Measurements from ENCODE around the gene ADAM23.
A peak's percentile ranks its signal among the peaks of the same experiment; 100 is the strongest.
"Not testable (repeated sequence)": the region's sequence is repeated elsewhere in the genome, so short reads cannot be mapped to it uniquely, and the experiment has no call there.

ADAM23 gene, protein sequence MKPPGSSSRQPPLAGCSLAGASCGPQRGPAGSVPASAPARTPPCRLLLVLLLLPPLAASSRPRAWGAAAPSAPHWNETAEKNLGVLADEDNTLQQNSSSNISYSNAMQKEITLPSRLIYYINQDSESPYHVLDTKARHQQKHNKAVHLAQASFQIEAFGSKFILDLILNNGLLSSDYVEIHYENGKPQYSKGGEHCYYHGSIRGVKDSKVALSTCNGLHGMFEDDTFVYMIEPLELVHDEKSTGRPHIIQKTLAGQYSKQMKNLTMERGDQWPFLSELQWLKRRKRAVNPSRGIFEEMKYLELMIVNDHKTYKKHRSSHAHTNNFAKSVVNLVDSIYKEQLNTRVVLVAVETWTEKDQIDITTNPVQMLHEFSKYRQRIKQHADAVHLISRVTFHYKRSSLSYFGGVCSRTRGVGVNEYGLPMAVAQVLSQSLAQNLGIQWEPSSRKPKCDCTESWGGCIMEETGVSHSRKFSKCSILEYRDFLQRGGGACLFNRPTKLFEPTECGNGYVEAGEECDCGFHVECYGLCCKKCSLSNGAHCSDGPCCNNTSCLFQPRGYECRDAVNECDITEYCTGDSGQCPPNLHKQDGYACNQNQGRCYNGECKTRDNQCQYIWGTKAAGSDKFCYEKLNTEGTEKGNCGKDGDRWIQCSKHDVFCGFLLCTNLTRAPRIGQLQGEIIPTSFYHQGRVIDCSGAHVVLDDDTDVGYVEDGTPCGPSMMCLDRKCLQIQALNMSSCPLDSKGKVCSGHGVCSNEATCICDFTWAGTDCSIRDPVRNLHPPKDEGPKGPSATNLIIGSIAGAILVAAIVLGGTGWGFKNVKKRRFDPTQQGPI

DNA sequence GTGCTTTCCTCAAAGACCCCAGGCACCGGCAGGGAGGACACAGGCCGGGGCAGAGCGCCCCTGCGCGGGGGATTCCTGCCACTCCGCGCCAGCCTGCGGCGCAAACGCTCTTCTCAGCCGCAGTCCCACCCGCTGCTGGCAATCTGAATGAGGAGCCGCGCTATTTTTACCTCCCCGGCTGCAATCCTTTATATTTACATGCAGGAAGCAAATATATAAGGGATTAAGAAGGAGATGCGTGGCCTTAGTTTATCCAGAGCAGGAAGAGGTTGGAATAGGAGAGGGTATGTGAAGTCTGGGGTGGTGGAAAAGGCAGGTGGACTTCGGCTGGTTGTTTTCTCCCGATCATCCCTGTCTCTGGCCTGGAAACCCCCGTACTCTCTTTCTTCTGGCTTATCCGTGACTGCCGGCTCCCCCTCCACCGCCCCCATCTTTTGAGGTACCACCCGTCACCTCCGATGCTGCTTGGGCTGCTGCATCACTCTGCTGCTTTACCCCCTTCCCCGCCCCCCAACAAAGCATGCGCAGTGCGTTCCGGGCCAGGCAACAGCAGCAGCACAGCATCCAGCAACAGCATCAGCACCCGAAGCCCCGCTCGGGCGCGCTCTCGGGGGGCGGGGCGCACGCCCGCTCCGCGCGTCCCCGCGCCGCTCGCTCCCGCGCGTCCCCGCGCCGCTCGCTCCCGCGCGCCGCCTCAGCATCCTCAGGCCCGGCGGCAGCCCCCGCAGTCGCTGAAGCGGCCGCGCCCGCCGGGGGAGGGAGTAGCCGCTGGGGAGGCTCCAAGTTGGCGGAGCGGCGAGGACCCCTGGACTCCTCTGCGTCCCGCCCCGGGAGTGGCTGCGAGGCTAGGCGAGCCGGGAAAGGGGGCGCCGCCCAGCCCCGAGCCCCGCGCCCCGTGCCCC lies at the start of gene ADAM23:
Gene ADAM23, plus strand, starts transcription at position 700 of the 902 bp plus-strand sequence. CDS start 335 bp downstream, outside the sequence.
- DNase-seq = peak; percentile 84

- DNase-seq = no peak
These were observed 47.1 kb upstream of the ADAM23 start for GRCh38 chr2:206396211-206396610.

GRCh38 chr2:206402956-206403569 lies 40.3 kb upstream of the ADAM23 start:
- DNase-seq = not testable (repeated sequence)

GRCh38 chr2:206408323-206409320 lies 34.7 kb upstream of the ADAM23 start:
- DNase-seq = no peak

GRCh38 chr2:206410714-206411113 lies 32.6 kb upstream of the ADAM23 start:
- no peak for DNase-seq

GRCh38 chr2:206415618-206416243 lies 27.6 kb upstream of the ADAM23 start:
- no peak for DNase-seq

GRCh38 chr2:206418968-206419367 lies 24.4 kb upstream of the ADAM23 start:
- DNase-seq = no peak

- no peak for DNase-seq
These were observed 22.6 kb upstream of the ADAM23 start for GRCh38 chr2:206420721-206421120.

DNA sequence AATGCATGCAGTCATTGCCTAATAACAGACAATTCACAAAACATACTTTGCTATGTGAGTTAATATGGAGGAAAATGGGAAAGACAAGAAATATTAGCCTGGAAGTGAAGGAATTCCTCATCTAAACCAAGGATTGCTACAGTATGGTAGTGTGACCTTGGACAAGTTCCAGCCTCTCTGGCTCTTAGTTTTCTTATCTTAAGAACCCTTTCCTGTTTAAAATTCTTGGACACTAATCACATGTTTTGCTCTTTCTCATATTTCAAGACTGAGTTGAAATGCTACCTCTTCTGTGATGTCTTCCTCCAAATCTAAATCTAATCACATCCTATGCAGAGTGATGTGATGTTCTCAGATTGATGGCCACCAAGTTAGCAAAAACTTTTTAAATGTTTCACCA lies 20.8 kb upstream of the ADAM23 start:
- no peak for DNase-seq

DNA sequence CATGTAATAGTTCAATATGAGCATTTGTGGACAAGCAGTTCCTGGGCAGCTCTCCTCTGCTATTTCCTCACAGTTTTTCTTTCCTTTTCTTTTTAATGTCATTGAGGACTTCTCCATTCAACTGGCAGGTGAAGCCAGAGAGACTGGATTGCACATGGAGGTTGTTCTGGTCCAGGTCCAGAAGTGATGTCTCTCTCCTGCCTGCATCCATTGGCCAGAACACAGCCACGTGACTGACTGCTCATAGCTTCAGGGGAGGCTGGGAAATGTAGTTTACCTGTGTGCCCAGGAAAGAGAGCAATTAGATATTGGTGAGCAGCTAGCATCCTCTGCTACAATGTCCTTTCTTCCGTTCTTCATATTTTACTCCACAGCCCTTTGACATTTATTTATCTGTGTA lies 20.2 kb upstream of the ADAM23 start:
- no peak for DNase-seq

DNA sequence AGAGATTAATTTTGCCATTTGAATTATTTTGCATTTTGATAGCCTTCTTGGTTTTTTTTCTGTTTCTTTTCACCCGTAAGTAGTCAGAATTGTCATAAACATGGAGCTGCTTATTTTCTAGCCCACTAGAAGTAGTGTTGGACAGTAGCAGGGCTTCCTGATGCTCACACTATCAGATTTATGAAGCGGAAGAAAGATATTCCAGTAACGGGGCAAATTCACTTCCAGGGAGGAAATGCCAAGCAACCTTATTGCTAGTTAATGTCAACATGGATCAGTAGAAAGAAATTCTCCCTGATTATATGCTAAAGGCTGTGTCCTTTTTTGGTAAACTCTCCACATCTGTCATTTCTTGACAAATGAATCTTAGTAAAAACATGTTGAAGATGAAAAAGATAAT lies 19.2 kb upstream of the ADAM23 start:
- no peak for DNase-seq

GRCh38 chr2:206428783-206429182 lies 14.5 kb upstream of the ADAM23 start:
- DNase-seq = no peak

- no peak for DNase-seq
These were observed 12.9 kb upstream of the ADAM23 start for GRCh38 chr2:206430452-206430851.

DNA sequence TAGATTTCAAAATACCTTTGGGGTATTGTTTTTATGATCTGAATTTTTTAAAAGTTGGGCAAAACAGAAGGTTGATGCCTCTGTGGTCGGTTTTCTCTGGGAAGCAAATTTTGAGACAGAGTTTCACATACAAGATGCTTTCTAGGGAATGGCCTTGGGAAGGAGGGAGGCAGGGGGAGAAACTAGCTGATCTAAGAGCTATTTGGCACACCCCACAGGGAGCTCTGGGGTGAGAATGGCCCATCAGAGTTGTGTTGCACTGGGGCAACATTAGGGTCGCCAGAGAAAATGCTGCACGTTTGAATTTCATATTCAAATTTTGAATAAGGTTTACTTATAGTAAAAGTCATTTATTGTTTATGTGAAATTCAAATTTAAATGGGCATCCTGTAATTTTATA lies 11.9 kb upstream of the ADAM23 start:
- DNase-seq = no peak

DNA sequence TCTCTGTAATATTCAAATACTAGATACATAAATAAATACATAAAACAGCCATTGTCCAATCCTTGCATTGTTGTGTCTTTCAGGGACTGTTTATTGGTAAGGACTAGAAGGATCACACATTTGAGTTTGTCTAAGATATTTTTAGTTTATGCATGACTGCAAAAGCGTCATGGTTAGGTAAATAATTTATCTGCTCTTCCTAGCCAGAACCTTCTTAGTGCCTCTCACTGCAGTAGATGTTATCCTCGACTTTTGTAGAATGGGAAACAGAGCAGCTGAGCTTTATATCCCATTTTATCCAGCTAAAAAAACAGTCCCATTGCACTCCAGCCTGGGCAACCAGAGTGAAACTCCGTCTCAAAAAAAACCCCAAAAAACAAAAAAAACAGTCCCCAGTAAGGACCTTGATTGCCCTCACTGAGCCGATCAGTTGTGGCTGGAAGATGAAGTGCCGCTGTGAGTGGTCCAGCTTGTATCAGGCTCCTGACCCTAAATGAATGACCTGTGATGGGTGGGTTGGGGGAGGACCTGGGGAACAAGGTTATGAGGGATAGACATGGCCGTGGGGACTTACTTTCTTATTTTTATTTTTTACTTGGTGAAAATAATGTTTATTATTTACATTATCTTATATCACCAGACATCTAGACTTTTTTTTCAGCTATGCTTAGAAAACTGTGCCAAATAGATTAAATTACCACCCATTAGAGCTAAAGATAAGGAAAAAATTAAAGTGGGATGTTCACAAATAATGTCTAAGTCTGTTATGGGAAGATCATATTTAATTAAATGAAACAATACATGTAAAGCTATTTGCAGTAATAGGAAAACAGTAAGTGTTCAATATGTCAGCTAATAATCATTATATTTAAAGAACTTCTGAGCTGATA lies 10.9 kb upstream of the ADAM23 start:
- DNase-seq = no peak

- no peak for DNase-seq
These were observed 10.1 kb upstream of the ADAM23 start for GRCh38 chr2:206433190-206433589.

- no peak for DNase-seq
These were observed 9.6 kb upstream of the ADAM23 start for GRCh38 chr2:206433686-206434085.

DNA sequence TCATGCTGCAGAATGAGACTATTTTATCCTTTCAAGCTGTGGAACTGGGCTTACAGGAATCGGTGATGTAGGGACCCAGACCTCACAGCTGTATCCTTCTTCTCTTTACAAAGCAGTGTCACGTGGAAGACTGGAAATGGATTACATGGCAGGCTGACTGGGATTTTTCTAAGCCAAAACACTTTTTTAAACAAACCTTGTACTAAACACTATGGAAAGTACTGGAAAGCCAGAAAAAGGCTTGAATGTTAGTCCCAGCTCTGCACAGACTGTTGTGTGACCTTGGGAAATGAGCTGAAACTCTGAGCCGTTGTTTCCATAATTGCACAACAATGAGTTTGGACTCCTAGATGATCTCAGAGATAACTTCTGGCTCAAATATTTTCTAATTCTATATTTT lies 7.6 kb upstream of the ADAM23 start:
- no peak for DNase-seq

- no peak for DNase-seq
These were observed 5.1 kb upstream of the ADAM23 start for GRCh38 chr2:206438196-206438724.
